A673 (cell line): ENCODE measurements around the gene KRTAP4-1.

ENCODE experiments used
- EZH2 ChIP-seq: fragments of 200-600 bp; sonication (generic); IDR thresholded peaks from 2 replicates; pipeline ENCODE4 v1.6.1; 2017; ENCODE audit warnings: borderline replicate concordance, low read depth, mild to moderate bottlenecking, mixed read lengths, antibody characterized with exemption, low read length; ENCODE audit not compliant: poor library complexity, severe bottlenecking
- TF ChIP-seq, protein P1 (sequence below): fragments of 300-800, 200-600 bp; sonication (generic); conservative IDR thresholded peaks from 2 replicates; pipeline ENCODE4 v1.5.1; 2017; ENCODE audit warnings: low read depth, mild to moderate bottlenecking, antibody characterized with exemption, low read length, moderate library complexity, mixed read lengths

DNA sequence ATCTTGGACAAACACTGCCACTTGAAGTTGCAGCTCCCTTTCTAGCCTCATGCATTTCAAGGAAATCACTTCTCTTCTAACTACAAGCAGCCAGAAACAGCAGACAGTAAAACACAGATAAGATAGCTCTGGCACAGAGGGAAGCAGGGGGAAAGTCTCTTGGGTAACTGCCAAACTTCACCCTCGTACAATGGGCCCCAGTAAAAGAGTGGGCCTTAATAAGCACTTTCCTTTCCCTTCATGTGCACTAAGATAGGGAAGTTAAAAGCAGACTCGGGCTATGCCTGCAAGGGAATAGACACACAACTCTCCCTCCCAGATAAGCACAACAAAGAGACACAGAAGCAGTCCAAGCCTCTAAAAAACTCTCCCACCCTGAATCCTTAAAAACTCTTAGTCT, 30.9 kb downstream of the KRTAP4-1 start:
- TF ChIP-seq EZH2 = no peak
- TF ChIP-seq, protein P1, sequence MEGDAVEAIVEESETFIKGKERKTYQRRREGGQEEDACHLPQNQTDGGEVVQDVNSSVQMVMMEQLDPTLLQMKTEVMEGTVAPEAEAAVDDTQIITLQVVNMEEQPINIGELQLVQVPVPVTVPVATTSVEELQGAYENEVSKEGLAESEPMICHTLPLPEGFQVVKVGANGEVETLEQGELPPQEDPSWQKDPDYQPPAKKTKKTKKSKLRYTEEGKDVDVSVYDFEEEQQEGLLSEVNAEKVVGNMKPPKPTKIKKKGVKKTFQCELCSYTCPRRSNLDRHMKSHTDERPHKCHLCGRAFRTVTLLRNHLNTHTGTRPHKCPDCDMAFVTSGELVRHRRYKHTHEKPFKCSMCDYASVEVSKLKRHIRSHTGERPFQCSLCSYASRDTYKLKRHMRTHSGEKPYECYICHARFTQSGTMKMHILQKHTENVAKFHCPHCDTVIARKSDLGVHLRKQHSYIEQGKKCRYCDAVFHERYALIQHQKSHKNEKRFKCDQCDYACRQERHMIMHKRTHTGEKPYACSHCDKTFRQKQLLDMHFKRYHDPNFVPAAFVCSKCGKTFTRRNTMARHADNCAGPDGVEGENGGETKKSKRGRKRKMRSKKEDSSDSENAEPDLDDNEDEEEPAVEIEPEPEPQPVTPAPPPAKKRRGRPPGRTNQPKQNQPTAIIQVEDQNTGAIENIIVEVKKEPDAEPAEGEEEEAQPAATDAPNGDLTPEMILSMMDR = no peak
